HepG2 (cell line): Measurements from ENCODE around the gene ARL5B. TPM values are rescaled to one million over a fixed set of nuclear protein-coding genes. Genes with fewer than 3 reads are reported as not detected.

ENCODE experiments used
- EP300 ChIP-seq, 3 experiments: sonication (generic) in 1 of 3; formaldehyde crosslinking in 1 of 3; IDR thresholded peaks; 2 replicates each; pipeline versions ENCODE4 v1.5.1 to v1.6.1; 2011 to 2020; ENCODE audit warnings: low read depth in 2 of 3, low read length in 2 of 3, borderline replicate concordance in 1 of 3, improper control_type of control experiment in 1 of 3, mild to moderate bottlenecking in 1 of 3, missing genetic modification reagents in 1 of 3, moderate library complexity in 1 of 3
- MATR3 ChIP-seq: sonication (generic); formaldehyde crosslinking; IDR thresholded peaks from 2 replicates; pipeline ENCODE4 v1.4.0; 2020; ENCODE audit warnings: missing genetic modification reagents
- MEIS1 ChIP-seq: sonication (generic); formaldehyde crosslinking; IDR thresholded peaks from 2 replicates; pipeline ENCODE4 v1.9.0; 2021; ENCODE audit warnings: mild to moderate bottlenecking, missing genetic modification reagents, moderate library complexity, borderline replicate concordance
- NCOA1 ChIP-seq: sonication (generic); formaldehyde crosslinking; IDR thresholded peaks from 2 replicates; pipeline ENCODE4 v1.9.0; 2021; ENCODE audit warnings: missing genetic modification reagents
- NCOR1 ChIP-seq: fragments of 200-600 bp; sonication (generic); IDR thresholded peaks from 2 replicates; pipeline ENCODE4 v1.7.0; 2017; ENCODE audit warnings: antibody characterized with exemption, low read length, borderline replicate concordance
- POLR2AphosphoS2 ChIP-seq: IDR thresholded peaks from 2 replicates; pipeline ENCODE4 v1.6.1; 2011; ENCODE audit warnings: low read depth, low read length, improper control_type of control experiment
- SP140L ChIP-seq: sonication (generic); formaldehyde crosslinking; IDR thresholded peaks from 2 replicates; pipeline ENCODE4 v1.4.0; 2020; ENCODE audit warnings: missing genetic modification reagents, borderline replicate concordance
- TEAD2 ChIP-seq: sonication (generic); formaldehyde crosslinking; IDR thresholded peaks from 2 replicates; pipeline ENCODE4 v1.9.0; 2021; ENCODE audit warnings: missing genetic modification reagents
- ZBTB3 ChIP-seq: sonication (generic); formaldehyde crosslinking; IDR thresholded peaks from 2 replicates; pipeline ENCODE4 v1.4.0; 2020; ENCODE audit warnings: low read depth, mild to moderate bottlenecking, moderate library complexity, missing genetic modification reagents, borderline replicate concordance
- ZNF607 ChIP-seq: sonication (generic); formaldehyde crosslinking; IDR thresholded peaks from 2 replicates; pipeline ENCODE4 v1.5.1; 2020; ENCODE audit warnings: missing genetic modification reagents, mild to moderate bottlenecking, borderline replicate concordance
- ZNF772 ChIP-seq: sonication (generic); formaldehyde crosslinking; IDR thresholded peaks from 2 replicates; pipeline ENCODE4 v1.5.0; 2020; ENCODE audit warnings: mild to moderate bottlenecking, missing genetic modification reagents
- ZNF788 ChIP-seq: sonication (generic); formaldehyde crosslinking; IDR thresholded peaks from 2 replicates; pipeline ENCODE4 v1.5.0; 2020; ENCODE audit warnings: mild to moderate bottlenecking, missing genetic modification reagents, borderline replicate concordance
- ZSCAN20 ChIP-seq: sonication (generic); formaldehyde crosslinking; IDR thresholded peaks from 2 replicates; pipeline ENCODE4 v1.4.0; 2020; ENCODE audit warnings: missing genetic modification reagents, mild to moderate bottlenecking, borderline replicate concordance
- polyA plus RNA-seq, 8 experiments: library from polyadenylated mRNA; depleted of rRNA in 3 of 8; stranded (reverse) in 7 of 8; unstranded in 1 of 8; fragments of >200 nt; fragmentation: Illumina TruSeq in 4 of 8; extraction: Trizol in 4 of 8; gene quantifications; 2 replicates each; pipeline versions ENCODE4 v1.2.1 to v1.2.3, GENCODE V29; 2011 to 2016; ENCODE audit warnings: low read depth in 4 of 8, missing spikeins in 1 of 8, mixed read lengths in 1 of 8; ENCODE audit not compliant: insufficient read depth in 1 of 8
- total RNA-seq, 5 experiments: library from RNA; depleted of rRNA; stranded (reverse); fragments of >200 nt; fragmentation: Illumina TruSeq; extraction: Trizol; gene quantifications; 2 replicates each; pipeline ENCODE4 v1.2.3, GENCODE V29; 2016; ENCODE audit warnings: low read depth in 1 of 5
- TF ChIP-seq, protein P1 (sequence below): sonication (generic); formaldehyde crosslinking; IDR thresholded peaks from 2 replicates; pipeline ENCODE4 v1.4.0; 2020; ENCODE audit warnings: missing genetic modification reagents
- TF ChIP-seq, protein P2 (sequence below): sonication (generic); formaldehyde crosslinking; IDR thresholded peaks from 2 replicates; pipeline ENCODE4 v1.5.1; 2020; ENCODE audit warnings: mild to moderate bottlenecking, missing genetic modification reagents, borderline replicate concordance
- TF ChIP-seq, protein P3 (sequence below): sonication (generic); formaldehyde crosslinking; IDR thresholded peaks from 2 replicates; pipeline ENCODE4 v1.4.0; 2020; ENCODE audit warnings: missing genetic modification reagents
- TF ChIP-seq, protein P4 (sequence below): sonication (generic); formaldehyde crosslinking; IDR thresholded peaks from 2 replicates; pipeline ENCODE4 v1.5.0; 2020; ENCODE audit warnings: missing genetic modification reagents
- TF ChIP-seq, protein P5 (sequence below), 2 experiments: IDR thresholded peaks; 2 replicates each; pipeline ENCODE4 v1.6.1; 2011 to 2012; ENCODE audit warnings: low read length in 2 of 2, borderline replicate concordance in 1 of 2, low read depth in 1 of 2, mild to moderate bottlenecking in 1 of 2, moderate library complexity in 1 of 2

The ARL5B gene
- total and polyA plus RNA-seq, 2 of the 13 experiments (the other 11 are each of a cell fraction or from before 2014, with no cell fraction given) = 26.6 to 32.7 TPM

DNA sequence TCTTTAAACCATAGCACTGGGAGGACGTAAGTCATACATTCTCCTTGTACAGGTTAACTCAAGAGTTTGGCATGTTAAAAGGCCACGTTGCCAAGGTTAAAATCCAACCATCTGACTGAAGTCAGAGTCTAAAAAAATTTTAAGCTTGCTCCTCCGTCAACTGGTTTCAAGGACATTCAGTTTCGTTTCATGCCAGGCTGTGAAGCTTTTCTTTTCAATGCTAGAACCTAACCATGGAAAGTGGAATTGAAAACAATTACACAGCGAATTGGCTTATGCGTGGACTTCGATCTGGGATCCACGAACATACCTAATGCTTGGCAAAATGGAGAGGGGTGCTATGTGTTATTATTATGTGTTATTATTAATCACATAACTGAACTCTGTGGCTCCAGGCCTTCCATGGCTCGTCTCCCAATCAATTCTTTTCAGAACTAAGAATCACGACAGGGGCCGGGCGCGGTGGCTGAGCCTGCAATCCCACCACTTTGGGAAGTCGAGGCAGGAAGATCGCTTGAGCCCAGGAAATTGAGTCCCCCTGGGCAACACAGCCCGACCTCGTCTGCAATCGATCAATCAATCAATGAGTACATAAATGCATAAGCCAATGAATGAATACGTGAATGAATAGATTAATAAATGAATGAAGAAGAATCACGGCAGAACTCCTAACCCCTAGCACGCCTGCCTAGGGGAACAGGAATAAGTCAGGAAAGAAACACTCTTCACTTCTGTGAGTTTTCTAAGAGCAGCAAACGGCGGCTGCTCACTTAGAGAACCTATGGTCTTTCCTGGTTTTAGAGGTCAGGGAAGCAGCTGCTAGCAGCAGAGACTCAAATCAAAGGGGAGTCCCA is 733 bp upstream of the ARL5B start (continued):
- TF ChIP-seq ZSCAN20 (CRISPR knock-in tag) (no peak), EP300 (IDR thresholded peaks at IDR 0.05; ENCODE audit: low read depth in 2 of 2, low read length in 2 of 2) (no peak), EP300 (CRISPR knock-in tag; IDR thresholded peaks at IDR 0.05; ENCODE audit: borderline replicate concordance) (no peak), ZBTB3 (CRISPR knock-in tag) (no peak), MATR3 (CRISPR knock-in tag) (no peak), ZNF788 (CRISPR knock-in tag) (no peak), NCOA1 (CRISPR knock-in tag) (no peak), MEIS1 (CRISPR knock-in tag) (no peak), POLR2AphosphoS2 (0 out of 2 replicates have a peak, but pooled peaks have one; percentile 33), ZNF607 (CRISPR knock-in tag) (no peak), ZNF772 (no peak), SP140L (CRISPR knock-in tag) (peak; percentile 23; the same call in 1 of the 2 replicates), TEAD2 (CRISPR knock-in tag) (no peak), NCOR1 (no peak)
- TF ChIP-seq, protein P1, sequence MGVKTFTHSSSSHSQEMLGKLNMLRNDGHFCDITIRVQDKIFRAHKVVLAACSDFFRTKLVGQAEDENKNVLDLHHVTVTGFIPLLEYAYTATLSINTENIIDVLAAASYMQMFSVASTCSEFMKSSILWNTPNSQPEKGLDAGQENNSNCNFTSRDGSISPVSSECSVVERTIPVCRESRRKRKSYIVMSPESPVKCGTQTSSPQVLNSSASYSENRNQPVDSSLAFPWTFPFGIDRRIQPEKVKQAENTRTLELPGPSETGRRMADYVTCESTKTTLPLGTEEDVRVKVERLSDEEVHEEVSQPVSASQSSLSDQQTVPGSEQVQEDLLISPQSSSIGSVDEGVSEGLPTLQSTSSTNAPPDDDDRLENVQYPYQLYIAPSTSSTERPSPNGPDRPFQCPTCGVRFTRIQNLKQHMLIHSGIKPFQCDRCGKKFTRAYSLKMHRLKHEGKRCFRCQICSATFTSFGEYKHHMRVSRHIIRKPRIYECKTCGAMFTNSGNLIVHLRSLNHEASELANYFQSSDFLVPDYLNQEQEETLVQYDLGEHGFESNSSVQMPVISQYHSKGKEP (CRISPR knock-in tag) = no peak
- TF ChIP-seq, protein P2, sequence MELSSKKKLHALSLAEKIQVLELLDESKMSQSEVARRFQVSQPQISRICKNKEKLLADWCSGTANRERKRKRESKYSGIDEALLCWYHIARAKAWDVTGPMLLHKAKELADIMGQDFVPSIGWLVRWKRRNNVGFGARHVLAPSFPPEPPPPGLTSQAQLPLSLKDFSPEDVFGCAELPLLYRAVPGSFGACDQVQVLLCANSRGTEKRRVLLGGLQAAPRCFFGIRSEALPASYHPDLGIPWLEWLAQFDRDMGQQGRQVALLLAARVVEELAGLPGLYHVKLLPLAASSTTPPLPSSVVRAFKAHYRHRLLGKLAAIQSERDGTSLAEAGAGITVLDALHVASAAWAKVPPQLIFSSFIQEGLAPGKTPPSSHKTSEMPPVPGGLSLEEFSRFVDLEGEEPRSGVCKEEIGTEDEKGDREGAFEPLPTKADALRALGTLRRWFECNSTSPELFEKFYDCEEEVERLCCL (CRISPR knock-in tag) = no peak
- TF ChIP-seq, protein P3, sequence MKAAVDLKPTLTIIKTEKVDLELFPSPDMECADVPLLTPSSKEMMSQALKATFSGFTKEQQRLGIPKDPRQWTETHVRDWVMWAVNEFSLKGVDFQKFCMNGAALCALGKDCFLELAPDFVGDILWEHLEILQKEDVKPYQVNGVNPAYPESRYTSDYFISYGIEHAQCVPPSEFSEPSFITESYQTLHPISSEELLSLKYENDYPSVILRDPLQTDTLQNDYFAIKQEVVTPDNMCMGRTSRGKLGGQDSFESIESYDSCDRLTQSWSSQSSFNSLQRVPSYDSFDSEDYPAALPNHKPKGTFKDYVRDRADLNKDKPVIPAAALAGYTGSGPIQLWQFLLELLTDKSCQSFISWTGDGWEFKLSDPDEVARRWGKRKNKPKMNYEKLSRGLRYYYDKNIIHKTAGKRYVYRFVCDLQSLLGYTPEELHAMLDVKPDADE (CRISPR knock-in tag) = no peak
- TF ChIP-seq, protein P4, sequence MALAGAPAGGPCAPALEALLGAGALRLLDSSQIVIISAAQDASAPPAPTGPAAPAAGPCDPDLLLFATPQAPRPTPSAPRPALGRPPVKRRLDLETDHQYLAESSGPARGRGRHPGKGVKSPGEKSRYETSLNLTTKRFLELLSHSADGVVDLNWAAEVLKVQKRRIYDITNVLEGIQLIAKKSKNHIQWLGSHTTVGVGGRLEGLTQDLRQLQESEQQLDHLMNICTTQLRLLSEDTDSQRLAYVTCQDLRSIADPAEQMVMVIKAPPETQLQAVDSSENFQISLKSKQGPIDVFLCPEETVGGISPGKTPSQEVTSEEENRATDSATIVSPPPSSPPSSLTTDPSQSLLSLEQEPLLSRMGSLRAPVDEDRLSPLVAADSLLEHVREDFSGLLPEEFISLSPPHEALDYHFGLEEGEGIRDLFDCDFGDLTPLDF (CRISPR knock-in tag) = 0 out of 2 replicates have a peak, but pooled peaks have one; percentile 33
- TF ChIP-seq, protein P5, sequence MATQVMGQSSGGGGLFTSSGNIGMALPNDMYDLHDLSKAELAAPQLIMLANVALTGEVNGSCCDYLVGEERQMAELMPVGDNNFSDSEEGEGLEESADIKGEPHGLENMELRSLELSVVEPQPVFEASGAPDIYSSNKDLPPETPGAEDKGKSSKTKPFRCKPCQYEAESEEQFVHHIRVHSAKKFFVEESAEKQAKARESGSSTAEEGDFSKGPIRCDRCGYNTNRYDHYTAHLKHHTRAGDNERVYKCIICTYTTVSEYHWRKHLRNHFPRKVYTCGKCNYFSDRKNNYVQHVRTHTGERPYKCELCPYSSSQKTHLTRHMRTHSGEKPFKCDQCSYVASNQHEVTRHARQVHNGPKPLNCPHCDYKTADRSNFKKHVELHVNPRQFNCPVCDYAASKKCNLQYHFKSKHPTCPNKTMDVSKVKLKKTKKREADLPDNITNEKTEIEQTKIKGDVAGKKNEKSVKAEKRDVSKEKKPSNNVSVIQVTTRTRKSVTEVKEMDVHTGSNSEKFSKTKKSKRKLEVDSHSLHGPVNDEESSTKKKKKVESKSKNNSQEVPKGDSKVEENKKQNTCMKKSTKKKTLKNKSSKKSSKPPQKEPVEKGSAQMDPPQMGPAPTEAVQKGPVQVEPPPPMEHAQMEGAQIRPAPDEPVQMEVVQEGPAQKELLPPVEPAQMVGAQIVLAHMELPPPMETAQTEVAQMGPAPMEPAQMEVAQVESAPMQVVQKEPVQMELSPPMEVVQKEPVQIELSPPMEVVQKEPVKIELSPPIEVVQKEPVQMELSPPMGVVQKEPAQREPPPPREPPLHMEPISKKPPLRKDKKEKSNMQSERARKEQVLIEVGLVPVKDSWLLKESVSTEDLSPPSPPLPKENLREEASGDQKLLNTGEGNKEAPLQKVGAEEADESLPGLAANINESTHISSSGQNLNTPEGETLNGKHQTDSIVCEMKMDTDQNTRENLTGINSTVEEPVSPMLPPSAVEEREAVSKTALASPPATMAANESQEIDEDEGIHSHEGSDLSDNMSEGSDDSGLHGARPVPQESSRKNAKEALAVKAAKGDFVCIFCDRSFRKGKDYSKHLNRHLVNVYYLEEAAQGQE (IDR thresholded peaks at IDR 0.05; ENCODE audit: borderline replicate concordance in 1 of 2, low read depth in 1 of 2, low read length in 2 of 2) = 0 out of 4 replicates have a peak, but pooled peaks of 1 of the 2 experiments have one; percentile 33
